ENCODE results near the gene LRTM2.

GRCh38 chr12:1857086-1857485 is 36.7 kb downstream of the LRTM2 start:
- no peak for TF ChIP-seq CTCF (IDR thresholded peaks at IDR 0.05)
- no peak for TF ChIP-seq POLR2A (IDR thresholded peaks at IDR 0.05)
